Measurements from ENCODE around the gene ZNF800.

- TF ChIP-seq, protein P1, sequence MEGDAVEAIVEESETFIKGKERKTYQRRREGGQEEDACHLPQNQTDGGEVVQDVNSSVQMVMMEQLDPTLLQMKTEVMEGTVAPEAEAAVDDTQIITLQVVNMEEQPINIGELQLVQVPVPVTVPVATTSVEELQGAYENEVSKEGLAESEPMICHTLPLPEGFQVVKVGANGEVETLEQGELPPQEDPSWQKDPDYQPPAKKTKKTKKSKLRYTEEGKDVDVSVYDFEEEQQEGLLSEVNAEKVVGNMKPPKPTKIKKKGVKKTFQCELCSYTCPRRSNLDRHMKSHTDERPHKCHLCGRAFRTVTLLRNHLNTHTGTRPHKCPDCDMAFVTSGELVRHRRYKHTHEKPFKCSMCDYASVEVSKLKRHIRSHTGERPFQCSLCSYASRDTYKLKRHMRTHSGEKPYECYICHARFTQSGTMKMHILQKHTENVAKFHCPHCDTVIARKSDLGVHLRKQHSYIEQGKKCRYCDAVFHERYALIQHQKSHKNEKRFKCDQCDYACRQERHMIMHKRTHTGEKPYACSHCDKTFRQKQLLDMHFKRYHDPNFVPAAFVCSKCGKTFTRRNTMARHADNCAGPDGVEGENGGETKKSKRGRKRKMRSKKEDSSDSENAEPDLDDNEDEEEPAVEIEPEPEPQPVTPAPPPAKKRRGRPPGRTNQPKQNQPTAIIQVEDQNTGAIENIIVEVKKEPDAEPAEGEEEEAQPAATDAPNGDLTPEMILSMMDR (conservative IDR thresholded peaks at IDR 0.05; ENCODE audit: low read depth, low read length) = no peak
- TF ChIP-seq EZH2 (IDR thresholded peaks at IDR 0.05; ENCODE audit: borderline replicate concordance, low read depth, low read length, poor library complexity, severe bottlenecking) = no peak
Measured at GRCh38 chr7:127390186-127390816, 2.2 kb downstream of the ZNF800 start.

Measured in A673 (cell line).